Osteocyte (in vitro differentiated cells): ENCODE data around the gene GABRG3. TPM values are rescaled to one million over a fixed set of nuclear protein-coding genes. Genes with fewer than 3 reads are reported as not detected.

Experiments used
- DNase-seq: peaks from one replicate; pipeline ENCODE4 v3.0.0; 2021; ENCODE audit warnings: mixed read lengths; ENCODE audit not compliant: unreplicated experiment; ENCODE audit errors: extremely low spot score
- H3K27ac Mint-ChIP-seq: one replicate; pipeline ENCODE4 v1.8.0; 2021; ENCODE audit warnings: mild to moderate bottlenecking, mixed read lengths; ENCODE audit not compliant: unreplicated experiment
- H3K27me3 Mint-ChIP-seq: one replicate; pipeline ENCODE4 v1.8.0; 2021; ENCODE audit warnings: mixed read lengths; ENCODE audit not compliant: unreplicated experiment
- H3K36me3 Mint-ChIP-seq: one replicate; pipeline ENCODE4 v1.8.0; 2021; ENCODE audit warnings: mixed read lengths; ENCODE audit not compliant: unreplicated experiment
- H3K4me1 Mint-ChIP-seq: one replicate; pipeline ENCODE4 v1.8.0; 2021; ENCODE audit warnings: mixed read lengths; ENCODE audit not compliant: unreplicated experiment
- H3K4me3 Mint-ChIP-seq: one replicate; pipeline ENCODE4 v1.8.0; 2021; ENCODE audit warnings: mild to moderate bottlenecking, moderate library complexity, mixed read lengths; ENCODE audit not compliant: unreplicated experiment
- H3K9me3 Mint-ChIP-seq: one replicate; pipeline ENCODE4 v1.8.0; 2021; ENCODE audit warnings: mixed read lengths; ENCODE audit not compliant: unreplicated experiment
- total RNA-seq: library from RNA; stranded (reverse); gene quantifications from 2 replicates; pipeline ENCODE4 v1.2.1, GENCODE V29; 2021
- TF ChIP-seq, protein P1 (sequence below): fragments of 200-600 bp; sonication (generic); IDR thresholded peaks from 2 replicates; pipeline ENCODE4 v1.5.0; 2021; ENCODE audit warnings: antibody characterized with exemption, mild to moderate bottlenecking, moderate library complexity

GABRG3 gene
- total RNA-seq, 1 donor from 2014 or later = 0.19 TPM

DNA sequence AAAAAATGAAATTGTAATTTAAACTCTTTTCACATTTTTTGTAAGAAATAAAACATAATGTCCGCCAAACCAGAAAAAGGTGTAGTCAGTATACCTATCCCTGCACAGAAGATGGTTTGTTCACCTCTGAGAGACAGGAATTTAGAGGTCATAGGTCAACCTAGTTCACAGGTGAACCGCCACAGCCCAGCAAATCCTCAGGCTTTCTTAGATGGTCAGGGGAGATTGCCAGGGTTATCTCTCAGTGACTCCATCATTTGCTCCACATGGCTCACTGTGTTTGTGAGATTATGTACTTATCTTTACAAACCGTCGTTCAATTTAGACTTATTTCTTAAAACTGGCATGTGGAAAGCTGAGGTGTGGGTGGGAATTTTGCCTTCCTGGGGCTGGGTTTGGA, 264.2 kb downstream of the GABRG3 start:
- H3K36me3 Mint-ChIP-seq = no peaks in the 10 kb centered on the region
- no peak overlapping the region for H3K4me3 Mint-ChIP-seq
- DNase-seq = no peak
- TF ChIP-seq, protein P1, sequence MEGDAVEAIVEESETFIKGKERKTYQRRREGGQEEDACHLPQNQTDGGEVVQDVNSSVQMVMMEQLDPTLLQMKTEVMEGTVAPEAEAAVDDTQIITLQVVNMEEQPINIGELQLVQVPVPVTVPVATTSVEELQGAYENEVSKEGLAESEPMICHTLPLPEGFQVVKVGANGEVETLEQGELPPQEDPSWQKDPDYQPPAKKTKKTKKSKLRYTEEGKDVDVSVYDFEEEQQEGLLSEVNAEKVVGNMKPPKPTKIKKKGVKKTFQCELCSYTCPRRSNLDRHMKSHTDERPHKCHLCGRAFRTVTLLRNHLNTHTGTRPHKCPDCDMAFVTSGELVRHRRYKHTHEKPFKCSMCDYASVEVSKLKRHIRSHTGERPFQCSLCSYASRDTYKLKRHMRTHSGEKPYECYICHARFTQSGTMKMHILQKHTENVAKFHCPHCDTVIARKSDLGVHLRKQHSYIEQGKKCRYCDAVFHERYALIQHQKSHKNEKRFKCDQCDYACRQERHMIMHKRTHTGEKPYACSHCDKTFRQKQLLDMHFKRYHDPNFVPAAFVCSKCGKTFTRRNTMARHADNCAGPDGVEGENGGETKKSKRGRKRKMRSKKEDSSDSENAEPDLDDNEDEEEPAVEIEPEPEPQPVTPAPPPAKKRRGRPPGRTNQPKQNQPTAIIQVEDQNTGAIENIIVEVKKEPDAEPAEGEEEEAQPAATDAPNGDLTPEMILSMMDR = no peak
- no peaks in the 10 kb centered on the region for H3K27me3 Mint-ChIP-seq
- H3K27ac Mint-ChIP-seq = no peak overlapping the region
- H3K4me1 Mint-ChIP-seq = peaks cover 8% of the 10 kb centered on the region
- no peaks in the 10 kb centered on the region for H3K9me3 Mint-ChIP-seq

DNA sequence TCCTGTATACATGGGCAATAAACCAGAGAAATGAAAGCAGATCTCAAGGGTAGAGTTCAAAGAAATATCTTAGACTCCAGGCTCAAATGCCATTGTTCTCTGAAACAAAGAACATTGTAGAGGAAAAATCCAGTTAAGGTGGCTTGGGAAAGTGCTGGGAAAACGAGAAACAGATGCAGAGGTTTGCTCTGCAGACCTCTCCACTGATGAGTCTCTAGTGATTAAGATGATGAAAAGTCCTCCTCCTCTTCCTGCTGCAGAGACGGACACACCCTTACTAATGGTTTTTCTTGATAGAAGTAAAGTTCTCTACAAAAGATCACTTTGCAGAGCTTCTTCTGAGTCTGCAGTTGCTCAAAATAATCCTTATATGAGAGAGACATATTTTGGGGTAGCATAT, 264.7 kb downstream of the GABRG3 start:
- Mint-ChIP-seq H3K36me3 (no peaks in the 10 kb centered on the region), H3K27me3 (no peaks in the 10 kb centered on the region), H3K4me1 (peaks cover 8% of the 10 kb centered on the region), H3K27ac (no peak overlapping the region), H3K4me3 (no peak overlapping the region), H3K9me3 (no peaks in the 10 kb centered on the region)
- TF ChIP-seq, protein P1 = no peak
- DNase-seq = no peak

DNA sequence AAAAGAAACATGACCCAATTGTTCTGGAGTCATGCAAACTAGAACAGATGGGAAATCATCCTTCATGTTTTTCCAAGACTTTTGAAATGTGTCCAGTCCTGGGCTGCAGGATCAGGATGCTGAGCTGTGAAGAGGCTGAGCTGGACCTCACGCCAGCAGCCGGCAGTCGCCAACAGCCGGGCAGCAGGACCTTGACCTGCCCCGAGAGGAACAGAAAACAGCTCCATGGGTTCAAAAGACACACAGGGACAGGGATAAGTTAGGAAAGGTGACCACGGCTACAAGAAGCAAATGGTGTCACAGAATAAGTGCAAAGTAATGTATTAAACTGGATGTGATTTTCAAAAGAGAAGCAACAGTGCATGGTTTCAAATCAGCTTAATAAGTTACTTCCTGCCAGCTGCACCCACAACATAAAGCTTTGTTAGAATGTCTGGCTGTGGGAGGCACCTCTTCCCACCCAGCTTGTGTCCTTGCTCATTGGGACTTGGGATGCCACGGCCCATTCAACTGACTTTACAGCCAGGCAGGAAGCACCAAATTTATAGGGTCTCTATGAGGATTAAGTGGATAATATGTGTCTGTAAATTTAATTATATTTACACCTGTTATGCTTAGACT, 266.4 kb downstream of the GABRG3 start:
- Mint-ChIP-seq H3K27me3 (no peaks in the 10 kb centered on the region), H3K9me3 (no peaks in the 10 kb centered on the region), H3K4me3 (no peak overlapping the region), H3K4me1 (peaks cover 13% of the 10 kb centered on the region), H3K27ac (no peak overlapping the region), H3K36me3 (no peaks in the 10 kb centered on the region)
- TF ChIP-seq, protein P1 = no peak
- DNase-seq = no peak

DNA sequence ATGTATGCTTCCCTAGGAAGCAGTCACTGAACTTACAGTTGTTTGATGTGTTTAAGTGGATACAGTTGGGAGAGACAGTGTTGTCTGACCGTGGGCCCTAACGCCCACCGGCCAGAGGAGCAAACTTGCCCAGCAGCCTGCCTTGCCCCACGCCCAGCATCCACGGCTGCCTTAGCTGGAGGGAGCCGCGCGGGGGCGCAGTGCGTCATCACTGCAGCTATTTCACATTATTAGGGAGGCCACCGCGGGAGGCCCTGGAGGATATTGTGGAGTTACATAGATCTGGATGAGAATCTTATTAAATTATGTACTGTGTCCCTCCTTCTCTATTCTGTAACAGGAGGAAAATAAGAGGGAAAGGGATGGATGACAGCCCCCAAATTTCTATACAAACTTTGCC, 267.2 kb downstream of the GABRG3 start:
- Mint-ChIP-seq H3K36me3 (no peaks in the 10 kb centered on the region), H3K27ac (no peak overlapping the region), H3K27me3 (no peaks in the 10 kb centered on the region), H3K4me3 (no peak overlapping the region), H3K4me1 (peaks cover 14% of the 10 kb centered on the region), H3K9me3 (no peaks in the 10 kb centered on the region)
- TF ChIP-seq, protein P1 = no peak
- DNase-seq = no peak

DNA sequence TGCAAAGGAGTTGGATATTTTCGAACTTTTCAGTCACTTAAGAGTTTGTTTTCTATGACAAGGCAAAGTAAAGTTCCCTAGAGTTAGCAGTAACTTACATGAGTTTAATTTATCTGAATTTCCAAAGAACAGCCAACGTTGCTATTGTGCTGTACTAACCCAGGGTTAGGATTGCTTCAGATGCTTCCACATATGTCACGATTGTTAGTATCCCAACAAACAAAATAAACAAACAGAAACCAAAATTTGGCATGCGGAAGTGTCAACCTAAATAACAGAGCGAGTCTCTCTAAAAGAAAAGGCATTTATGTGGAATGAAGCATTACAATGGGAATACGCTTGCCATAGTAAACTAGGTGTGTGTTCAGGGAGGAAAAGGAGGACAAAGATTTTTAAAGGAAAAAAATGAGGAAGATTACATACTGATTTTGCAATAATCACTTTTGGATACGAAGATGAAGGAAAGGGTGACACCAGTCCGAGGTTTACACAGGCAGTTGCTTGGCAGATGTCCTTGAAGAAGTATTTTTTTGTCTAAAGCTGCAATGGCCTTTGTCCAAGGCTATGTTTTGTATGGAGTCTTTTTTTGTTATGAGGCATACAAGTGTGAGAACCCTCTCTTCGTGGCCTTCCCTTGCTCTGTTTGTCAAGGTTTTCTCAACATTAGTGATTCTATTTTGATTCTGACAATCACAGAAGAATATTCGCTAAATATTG, 267.9 kb downstream of the GABRG3 start:
- Mint-ChIP-seq H3K36me3 (no peaks in the 10 kb centered on the region), H3K9me3 (no peaks in the 10 kb centered on the region), H3K4me3 (no peak overlapping the region), H3K27me3 (no peaks in the 10 kb centered on the region), H3K4me1 (peaks cover 16% of the 10 kb centered on the region), H3K27ac (no peak overlapping the region)
- TF ChIP-seq, protein P1 = no peak
- DNase-seq = no peak
